ENCODE measurements around the gene RAB30.

DNA sequence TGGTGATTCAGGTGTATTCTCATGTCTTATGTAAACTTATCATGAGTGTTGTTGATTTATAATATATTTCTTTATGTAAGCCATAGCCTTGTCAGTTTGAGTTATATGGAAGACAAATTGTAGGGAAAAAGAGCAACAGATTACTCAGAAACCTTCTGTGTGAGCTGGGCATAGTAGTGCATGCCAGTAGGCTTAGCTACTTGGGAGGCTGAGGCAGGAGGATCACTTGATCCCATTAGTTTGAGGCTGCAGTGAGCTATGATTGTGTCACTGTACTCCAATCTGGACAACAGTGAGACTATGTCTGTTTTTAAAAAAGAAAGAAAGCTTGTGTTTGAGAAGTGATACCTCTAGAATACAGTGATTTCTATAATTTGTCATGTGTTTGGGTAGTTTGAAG is 2.2 kb upstream of the RAB30 start:
- TF ChIP-seq, protein P1, sequence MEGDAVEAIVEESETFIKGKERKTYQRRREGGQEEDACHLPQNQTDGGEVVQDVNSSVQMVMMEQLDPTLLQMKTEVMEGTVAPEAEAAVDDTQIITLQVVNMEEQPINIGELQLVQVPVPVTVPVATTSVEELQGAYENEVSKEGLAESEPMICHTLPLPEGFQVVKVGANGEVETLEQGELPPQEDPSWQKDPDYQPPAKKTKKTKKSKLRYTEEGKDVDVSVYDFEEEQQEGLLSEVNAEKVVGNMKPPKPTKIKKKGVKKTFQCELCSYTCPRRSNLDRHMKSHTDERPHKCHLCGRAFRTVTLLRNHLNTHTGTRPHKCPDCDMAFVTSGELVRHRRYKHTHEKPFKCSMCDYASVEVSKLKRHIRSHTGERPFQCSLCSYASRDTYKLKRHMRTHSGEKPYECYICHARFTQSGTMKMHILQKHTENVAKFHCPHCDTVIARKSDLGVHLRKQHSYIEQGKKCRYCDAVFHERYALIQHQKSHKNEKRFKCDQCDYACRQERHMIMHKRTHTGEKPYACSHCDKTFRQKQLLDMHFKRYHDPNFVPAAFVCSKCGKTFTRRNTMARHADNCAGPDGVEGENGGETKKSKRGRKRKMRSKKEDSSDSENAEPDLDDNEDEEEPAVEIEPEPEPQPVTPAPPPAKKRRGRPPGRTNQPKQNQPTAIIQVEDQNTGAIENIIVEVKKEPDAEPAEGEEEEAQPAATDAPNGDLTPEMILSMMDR (IDR thresholded peaks at IDR 0.05) = no peak
- no peak for TF ChIP-seq POLR2A (IDR thresholded peaks at IDR 0.05)
